Endothelial cell of umbilical vein (primary cell): ENCODE measurements around the gene RFPL4AL1. TPM values are rescaled to one million over a fixed set of nuclear protein-coding genes. Genes with fewer than 3 reads are reported as not detected.

ENCODE experiments used
- BruUV-seq: library from RNA; stranded (reverse); fragments of 400-500 nt; replicated peaks from 2 replicates; lab custom pipeline; 2021; lab: Mats Ljungman, UMichigan
- CTCF ChIA-PET: fragments of 300-600, 350-600 bp; sonication (Branson Sonifier 250); formaldehyde crosslinking; loops from one replicate; lab custom pipeline; 2021; ENCODE audit warnings: antibody characterized with exemption, inconsistent platforms; lab: Charles Lee
- POLR2A ChIA-PET: fragments of 300-600, 350-600 bp; sonication (Branson Sonifier 250); formaldehyde crosslinking; loops from one replicate; lab custom pipeline; 2021; ENCODE audit warnings: antibody characterized with exemption, inconsistent platforms; lab: Charles Lee
- DNase-seq: peaks from one replicate; pipeline ENCODE4 v3.0.0-alpha.2; 2011; ENCODE audit warnings: low read depth, low spot score
- FAIRE-seq: peaks from 2 replicates; lab custom pipeline; 2011; peaks lifted over from hg19 to GRCh38; lab: Jason Lieb, UNC
- H2AFZ ChIP-seq: 2 replicates; pipeline ENCODE4 v1.6.0; 2012; ENCODE audit warnings: low read depth, low read length, control low read depth, inconsistent platforms
- H3K27ac ChIP-seq: 2 replicates; pipeline ENCODE4 v1.5.1; 2011; ENCODE audit warnings: low read depth, mild to moderate bottlenecking, control low read depth, low read length, moderate library complexity; ENCODE audit not compliant: insufficient read depth
- H3K27me3 ChIP-seq, 2 experiments: 2 replicates each; pipeline versions ENCODE4 v1.6.0 to v1.6.1; 2011; ENCODE audit warnings: low read length in 2 of 2, mixed read lengths in 1 of 2; ENCODE audit not compliant: control insufficient read depth in 2 of 2, insufficient read depth in 2 of 2
- H3K36me3 ChIP-seq, 2 experiments: 2 replicates in 1 of 2; 3 replicates in 1 of 2; pipeline ENCODE4 v1.5.1; 2011; ENCODE audit warnings: low read length in 2 of 2, mild to moderate bottlenecking in 1 of 2, moderate library complexity in 1 of 2; ENCODE audit not compliant: control insufficient read depth in 2 of 2, insufficient read depth in 2 of 2; ENCODE audit errors: extremely low read depth in 1 of 2
- H3K4me1 ChIP-seq: 3 replicates; pipeline ENCODE4 v1.5.1; 2011; ENCODE audit warnings: mild to moderate bottlenecking, low read length; ENCODE audit not compliant: control insufficient read depth, insufficient read depth; ENCODE audit errors: extremely low read depth
- H3K4me2 ChIP-seq: 2 replicates; pipeline ENCODE4 v1.6.1; 2011; ENCODE audit warnings: low read length, control low read depth, mixed read lengths; ENCODE audit not compliant: insufficient read depth
- H3K4me3 ChIP-seq, 3 experiments: fragments of 200-600 bp in 1 of 3; sonication (generic), shearing (Covaris generic) in 1 of 3; replicated peaks in 1 of 3; 2 replicates each; pipeline ENCODE4 v1.5.1; 2011 to 2016; ENCODE audit warnings: control low read depth in 3 of 3, low read length in 3 of 3, mild to moderate bottlenecking in 2 of 3, inconsistent platforms in 1 of 3, low read depth in 1 of 3, moderate library complexity in 1 of 3; ENCODE audit not compliant: insufficient read depth in 1 of 3
- H3K79me2 ChIP-seq: 2 replicates; pipeline ENCODE4 v1.6.0; 2012; ENCODE audit warnings: low read length, inconsistent platforms; ENCODE audit not compliant: control insufficient read depth, insufficient read depth
- H3K9ac ChIP-seq: replicated peaks from 2 replicates; pipeline ENCODE3; 2011; ENCODE audit warnings: low read length, control low read depth; ENCODE audit not compliant: insufficient read depth; ENCODE audit errors: extremely low read depth
- H3K9me1 ChIP-seq: replicated peaks from 3 replicates; pipeline ENCODE4 v1.6.0; 2011; ENCODE audit warnings: mild to moderate bottlenecking, low read length; ENCODE audit not compliant: control insufficient read depth, insufficient read depth; ENCODE audit errors: extremely low read depth
- H3K9me3 ChIP-seq: replicated peaks from 2 replicates; pipeline ENCODE4 v1.5.1; 2012; ENCODE audit warnings: low read length, inconsistent platforms; ENCODE audit not compliant: control insufficient read depth, insufficient read depth
- H4K20me1 ChIP-seq: replicated peaks from 2 replicates; pipeline ENCODE3; 2011; ENCODE audit warnings: mild to moderate bottlenecking, low read length; ENCODE audit not compliant: control insufficient read depth, insufficient read depth; ENCODE audit errors: extremely low read depth
- CTCF ChIP-seq, 2 donors: IDR thresholded peaks; 1 replicate in 1 of 2; 2 replicates in 1 of 2; pipeline ENCODE4 v1.5.1; 2011; ENCODE audit warnings: low read length in 2 of 2, mild to moderate bottlenecking in 2 of 2, moderate library complexity in 2 of 2, control low read depth in 1 of 2, inconsistent platforms in 1 of 2, low read depth in 1 of 2; ENCODE audit not compliant: insufficient read depth in 1 of 2; ENCODE audit errors: extremely low read depth in 1 of 2
- EZH2 ChIP-seq: IDR thresholded peaks from 2 replicates; pipeline ENCODE4 v1.6.1; 2012; ENCODE audit warnings: borderline replicate concordance, low read depth, mild to moderate bottlenecking, moderate library complexity, low read length, inconsistent platforms; ENCODE audit not compliant: severe bottlenecking
- FOS ChIP-seq: IDR thresholded peaks from 2 replicates; pipeline ENCODE4 v1.6.1; 2011; ENCODE audit warnings: mild to moderate bottlenecking, low read length, moderate library complexity, borderline replicate concordance; ENCODE audit not compliant: insufficient read depth
- JUN ChIP-seq: IDR thresholded peaks from 2 replicates; pipeline ENCODE4 v1.6.1; 2011; ENCODE audit warnings: borderline replicate concordance, low read depth; ENCODE audit not compliant: insufficient read length, insufficient read depth
- MYC ChIP-seq: IDR thresholded peaks from one replicate; pipeline ENCODE4 v1.6.1; 2011; ENCODE audit warnings: mild to moderate bottlenecking, low read depth, low read length
- POLR2A ChIP-seq: IDR thresholded peaks from 2 replicates; pipeline ENCODE4 v1.6.1; 2012; ENCODE audit warnings: low read depth, mild to moderate bottlenecking, control low read depth, low read length
- POLR2AphosphoS5 ChIP-seq: IDR thresholded peaks from 2 replicates; pipeline ENCODE4 v1.6.1; 2012; ENCODE audit warnings: low read depth, mild to moderate bottlenecking, control low read depth, low read length, moderate library complexity; ENCODE audit not compliant: insufficient read depth
- dilution Hi-C: fragments of 300-500 bp; cut with MboI; formaldehyde crosslinking; loops from one replicate; pipeline ENCODE4 v1.15.0; 2019; ENCODE audit warnings: low sequenced_read_pairs; ENCODE audit not compliant: extremely low pct_ligation_motif_present
- intact Hi-C: fragments of 100-400 bp; cut with micrococcal nuclease; formaldehyde crosslinking; loops from one replicate; pipeline ENCODE4 v1.10.0; 2022
- polyA plus RNA-seq, 4 experiments: library from polyadenylated mRNA; depleted of rRNA in 3 of 4; stranded (reverse) in 3 of 4; unstranded in 1 of 4; fragments of >200 nt; gene quantifications; 2 replicates each; pipeline versions ENCODE4 v1.2.1 to v1.2.3, GENCODE V29; 2011 to 2012; ENCODE audit warnings: missing spikeins in 1 of 4
- total RNA-seq: library from RNA; stranded (reverse); gene quantifications from 2 replicates; pipeline ENCODE4 v1.2.3, GENCODE V29; 2021

Gene RFPL4AL1
- total and polyA plus RNA-seq, 2 donors (not counting 3 experiments of a cell fraction or from before 2014, with no cell fraction given) = not detected

GRCh38 chr19:55813906-55814305 lies 45.0 kb downstream of the RFPL4AL1 start:
- intact Hi-C loops (no loop called here), dilution Hi-C loops (no loop called here)
- FAIRE-seq = no peak
- Histone ChIP-seq H3K27ac (no peak overlapping the region), H3K9me1 (no peaks in the 10 kb centered on the region), H4K20me1 (no peaks in the 10 kb centered on the region), H3K4me1 (no peaks in the 10 kb centered on the region), H3K79me2 (no peaks in the 10 kb centered on the region), H3K4me3 (no peak overlapping the region), H3K27me3 (no peaks in the 10 kb centered on the region), H3K9ac (no peak overlapping the region), H2AFZ (no peak overlapping the region), H3K9me3 (no peaks in the 10 kb centered on the region), H3K36me3 (no peaks in the 10 kb centered on the region), H3K4me2 (no peak overlapping the region)
- CTCF ChIA-PET = no interaction called here
- no peak for TF ChIP-seq MYC
- TF ChIP-seq CTCF (IDR thresholded peaks at IDR 0.05; ENCODE audit: extremely low read depth in 1 of 2, insufficient read depth in 1 of 2, low read depth in 1 of 2, low read length in 2 of 2) = no peak
- no peak for TF ChIP-seq JUN
- no peak for TF ChIP-seq POLR2A
- no peak for TF ChIP-seq POLR2AphosphoS5
- TF ChIP-seq FOS = no peak
- TF ChIP-seq EZH2 = no peak
- no peak for DNase-seq
- POLR2A ChIA-PET = interaction anchor here (0.5 kb wide), 1 partner anchor 350 kb away, joined by 4 read pairs; no protein-coding TSS in a partner anchor
- BruUV-seq = no TSS peak
